NCI-H2029 (cell line): ENCODE results near the gene CAPN14.
"Not testable (repeated sequence)": the region's sequence is repeated elsewhere in the genome, so short reads cannot be mapped to it uniquely, and the experiment has no call there.

ENCODE experiments used
- DNase-seq: peaks from one replicate; lab custom pipeline; 2025; lab: John Stamatoyannopoulos, UW

Gene CAPN14

GRCh38 chr2:31197166-31197565 is 20.1 kb downstream of the CAPN14 start:
- DNase-seq: no peak

- no peak for DNase-seq
Observed at GRCh38 chr2:31196622-31197021, 20.7 kb downstream of the CAPN14 start.

DNA sequence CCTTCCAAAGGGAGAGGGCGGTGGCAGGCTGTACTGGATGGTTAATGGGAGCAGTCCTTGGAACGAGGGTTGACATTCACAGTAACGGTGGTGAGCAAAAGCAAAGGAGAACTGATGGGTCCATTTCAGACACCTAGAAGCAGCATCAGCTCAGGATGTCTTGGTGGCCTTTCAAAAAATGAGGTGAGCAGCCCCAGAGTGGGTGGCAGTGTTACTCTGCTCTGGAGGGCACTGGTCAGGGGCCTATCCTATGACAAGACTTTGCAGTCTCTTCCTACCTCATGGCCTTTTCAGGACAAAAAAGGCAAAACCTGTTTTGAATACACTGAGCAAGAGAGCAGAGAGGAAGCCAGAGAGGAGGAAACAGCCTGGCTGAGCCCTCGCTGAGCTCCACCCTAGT is 23.5 kb downstream of the CAPN14 start:
- DNase-seq: no peak

GRCh38 chr2:31192851-31193392 is 24.4 kb downstream of the CAPN14 start:
- no peak for DNase-seq

- no peak for DNase-seq
Observed at GRCh38 chr2:31192396-31192795, 24.9 kb downstream of the CAPN14 start.

DNA sequence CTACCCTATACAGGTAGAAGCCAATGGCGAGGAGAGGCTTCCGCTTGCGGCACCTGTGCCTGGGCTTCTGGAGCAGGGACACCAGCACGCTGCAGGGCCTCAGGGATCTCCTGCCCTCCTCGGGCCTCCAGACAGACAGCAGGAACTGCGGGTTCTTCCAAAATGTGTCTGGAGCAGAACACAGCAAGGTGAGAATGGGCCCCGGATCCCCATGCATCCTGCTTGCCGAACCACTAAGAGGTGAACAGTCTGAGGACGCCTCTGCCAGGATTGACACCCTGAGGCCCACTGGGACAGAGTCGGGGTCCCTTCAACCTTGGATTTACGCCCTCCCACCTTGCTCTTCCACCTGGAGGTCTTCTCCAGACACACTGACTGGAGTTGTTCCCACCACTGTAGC is 25.4 kb downstream of the CAPN14 start:
- no peak for DNase-seq

DNA sequence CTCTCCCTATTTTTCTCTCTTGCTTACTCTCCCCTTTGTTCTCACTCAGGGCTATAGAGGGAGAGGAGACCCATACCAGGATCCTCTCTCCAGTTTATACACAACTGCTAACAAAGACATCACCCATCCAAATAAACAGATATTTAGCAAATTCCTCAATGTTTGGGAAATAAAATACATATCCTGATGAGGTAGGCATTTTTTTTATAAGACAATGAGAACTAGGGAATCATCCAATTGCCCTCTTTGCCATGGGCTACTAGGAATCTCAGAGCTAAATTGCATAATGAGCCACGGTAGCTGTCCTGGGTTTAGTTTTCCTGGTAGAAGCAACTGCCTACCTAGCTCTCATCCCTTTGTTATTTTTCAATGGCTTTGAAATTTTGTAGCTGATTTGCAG is 27.1 kb downstream of the CAPN14 start:
- no peak for DNase-seq

DNA sequence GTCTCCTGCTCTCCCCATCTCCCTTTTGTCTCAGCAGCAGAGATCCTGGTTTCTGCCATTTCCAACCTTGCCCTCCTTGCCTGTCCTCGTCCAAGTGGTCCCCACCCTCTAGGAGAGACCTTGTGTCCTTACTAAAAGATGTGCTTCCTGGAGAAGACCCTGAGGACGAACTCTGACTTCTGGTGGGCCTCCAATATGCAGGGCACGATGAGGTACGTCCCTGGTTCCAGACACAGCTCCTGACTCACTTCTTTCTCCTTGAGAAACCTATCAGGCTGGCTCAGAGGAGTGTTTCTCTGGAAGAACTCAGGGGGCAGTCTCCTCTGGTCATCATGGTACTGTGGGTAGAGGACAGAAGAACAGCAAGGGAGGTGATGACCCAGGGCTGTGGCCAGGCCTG is 28.2 kb downstream of the CAPN14 start:
- DNase-seq: no peak

DNA sequence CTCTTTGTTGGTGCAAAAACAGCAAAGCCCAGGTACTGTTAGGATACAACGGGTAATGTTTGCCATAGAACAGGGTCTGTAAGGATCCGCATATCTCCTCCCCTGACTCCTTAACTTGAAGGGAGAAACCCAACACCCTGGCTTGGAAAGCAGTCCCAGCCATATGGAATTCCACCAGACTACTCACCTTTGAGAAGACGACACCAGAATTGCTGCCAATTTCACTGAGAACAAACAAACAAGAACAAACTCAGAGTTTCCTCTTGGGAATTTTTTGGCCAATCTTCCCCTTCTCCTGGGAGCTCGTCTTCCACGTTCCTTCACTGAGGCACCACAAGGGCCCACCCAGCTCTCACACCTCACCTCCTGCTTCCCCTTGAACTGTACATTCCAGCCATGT is 29.2 kb downstream of the CAPN14 start:
- no peak for DNase-seq

DNA sequence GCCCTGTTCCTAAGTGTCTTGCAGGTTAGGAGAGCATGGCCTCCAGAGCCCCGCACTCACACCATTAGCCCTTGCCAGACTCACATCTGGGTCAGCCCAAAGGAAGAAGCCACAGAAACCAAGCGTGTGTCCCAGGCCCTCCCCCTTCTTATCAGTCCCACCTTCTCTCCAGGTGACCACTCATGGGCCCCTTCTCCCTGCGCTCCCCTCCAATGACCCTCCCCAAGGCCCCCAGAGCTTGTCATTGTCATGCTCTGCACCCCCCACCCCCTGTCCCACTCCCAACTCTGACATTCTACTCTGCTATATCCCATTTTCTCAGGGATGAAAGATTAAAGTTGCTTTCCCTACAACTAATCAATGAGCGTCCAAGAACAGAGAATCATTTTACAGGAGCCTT is 30.1 kb downstream of the CAPN14 start:
- no peak for DNase-seq

GRCh38 chr2:31183973-31184372 is 33.3 kb downstream of the CAPN14 start:
- DNase-seq: not testable (repeated sequence)

- DNase-seq: no peak
Observed at GRCh38 chr2:31176742-31177141, 40.6 kb downstream of the CAPN14 start.

GRCh38 chr2:31171142-31171541 is 46.2 kb downstream of the CAPN14 start:
- DNase-seq: no peak

GRCh38 chr2:31170071-31170698 is 47.1 kb downstream of the CAPN14 start:
- peak; percentile 36 for DNase-seq

DNA sequence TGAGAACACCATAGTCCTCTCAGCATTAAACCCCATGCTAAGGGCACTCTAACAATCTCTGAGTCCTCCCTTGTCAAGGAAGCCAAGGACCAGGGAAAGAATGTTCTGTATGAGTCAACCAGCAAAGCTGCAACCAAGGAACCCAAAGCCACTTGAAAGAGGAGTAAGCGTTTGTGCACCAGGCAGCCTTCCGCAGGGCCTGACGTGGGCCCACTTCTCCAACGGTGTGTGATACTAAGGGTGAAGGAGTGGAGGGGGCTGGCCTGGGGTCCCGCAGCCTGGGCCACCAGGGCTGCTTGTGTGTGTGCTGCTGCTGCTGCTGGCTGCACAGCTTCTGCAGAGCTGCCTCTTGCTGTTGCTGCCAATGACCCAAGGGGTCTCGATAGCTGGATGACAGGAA is 49.0 kb downstream of the CAPN14 start:
- no peak for DNase-seq

- no peak for DNase-seq
Observed at GRCh38 chr2:31166925-31167324, 50.4 kb downstream of the CAPN14 start.

DNA sequence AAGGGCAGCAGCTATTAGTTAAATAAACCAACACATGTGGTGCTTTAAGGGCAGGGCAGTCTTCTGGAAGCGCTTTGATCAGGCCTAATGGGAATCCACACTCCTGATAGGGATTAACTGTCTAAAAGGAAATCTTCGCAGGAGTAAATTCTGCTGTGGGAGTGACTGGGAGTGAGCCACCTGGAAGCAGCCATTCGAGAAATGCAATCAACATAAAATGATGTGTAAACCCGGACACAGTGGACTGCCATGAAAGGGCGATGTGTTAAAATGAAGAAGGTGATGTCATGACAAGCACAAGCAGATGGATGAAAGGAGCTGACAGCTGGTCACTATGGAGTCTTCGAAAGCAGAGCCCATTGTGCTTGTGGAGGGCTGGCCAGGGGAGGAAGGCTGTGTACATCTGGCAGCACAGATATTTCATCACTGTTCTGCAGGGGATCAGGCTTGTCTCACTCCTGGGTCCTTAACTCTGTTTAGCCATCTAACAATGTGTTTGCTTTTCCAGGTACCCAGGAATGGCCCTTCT is 54.2 kb downstream of the CAPN14 start:
- no peak for DNase-seq

DNA sequence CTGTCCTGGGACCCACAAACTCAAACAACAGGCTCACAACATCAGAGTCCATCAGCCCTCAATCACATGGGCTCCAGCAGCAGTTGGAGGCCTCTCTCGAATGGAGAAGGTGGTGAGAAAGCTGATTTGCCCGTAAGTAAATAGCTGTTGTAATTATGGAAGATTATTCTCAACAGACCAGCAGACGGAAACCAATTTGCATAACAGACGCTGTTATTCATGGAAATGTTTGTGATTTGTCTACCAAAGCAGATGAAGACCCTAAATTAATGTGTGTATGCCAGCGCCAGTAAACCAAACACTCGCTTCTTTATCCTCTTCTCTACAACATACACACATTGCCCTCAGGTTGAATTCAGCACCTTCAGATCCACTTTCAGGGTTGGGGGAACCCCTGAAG is 55.7 kb downstream of the CAPN14 start:
- DNase-seq: no peak

DNA sequence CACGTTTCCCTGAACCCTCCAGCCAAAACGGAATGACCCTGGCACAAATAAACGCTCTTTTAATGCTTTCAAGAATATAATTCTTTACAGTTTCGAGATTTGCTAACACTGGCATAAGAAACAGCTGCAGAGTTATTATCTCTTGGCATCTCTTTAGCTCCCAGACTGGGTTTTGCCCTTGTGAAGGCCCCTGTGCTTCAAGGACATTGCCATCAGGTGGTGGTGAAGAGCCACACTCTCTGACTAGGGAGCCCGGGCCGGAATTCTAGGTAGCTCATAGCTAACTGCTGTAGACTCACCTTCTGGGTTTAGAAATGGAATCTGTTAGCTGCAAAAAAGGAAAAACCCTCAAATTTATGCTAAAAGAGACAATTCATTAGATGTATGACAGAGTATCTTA is 65.8 kb downstream of the CAPN14 start:
- no peak for DNase-seq

DNA sequence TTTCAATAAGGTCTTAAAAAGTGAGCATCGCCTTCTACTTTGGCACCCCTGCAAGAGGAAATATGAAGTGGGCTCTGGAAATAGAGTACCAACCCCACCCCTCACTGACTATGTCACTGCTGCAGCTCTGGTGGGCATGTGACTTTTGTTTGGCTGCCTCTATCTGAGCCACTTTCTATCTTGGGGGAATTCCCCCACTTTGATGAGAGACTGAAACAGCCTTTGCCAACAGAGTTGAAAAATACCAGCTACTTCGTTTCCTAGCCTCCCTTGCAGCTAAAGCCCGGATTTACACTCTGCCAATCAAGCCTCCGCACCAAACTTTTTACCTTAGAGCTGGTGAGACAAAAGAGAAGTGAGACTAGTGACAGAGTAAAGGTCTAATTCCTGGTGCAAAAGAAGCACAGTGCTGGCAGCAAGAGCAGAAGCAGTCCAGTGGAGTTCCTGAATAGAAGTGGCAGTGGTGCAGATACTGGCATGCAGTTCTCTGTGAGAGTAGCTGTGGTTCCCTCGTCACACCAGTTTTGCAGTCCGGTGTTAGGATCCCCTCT is 67.1 kb downstream of the CAPN14 start:
- no peak for DNase-seq

DNA sequence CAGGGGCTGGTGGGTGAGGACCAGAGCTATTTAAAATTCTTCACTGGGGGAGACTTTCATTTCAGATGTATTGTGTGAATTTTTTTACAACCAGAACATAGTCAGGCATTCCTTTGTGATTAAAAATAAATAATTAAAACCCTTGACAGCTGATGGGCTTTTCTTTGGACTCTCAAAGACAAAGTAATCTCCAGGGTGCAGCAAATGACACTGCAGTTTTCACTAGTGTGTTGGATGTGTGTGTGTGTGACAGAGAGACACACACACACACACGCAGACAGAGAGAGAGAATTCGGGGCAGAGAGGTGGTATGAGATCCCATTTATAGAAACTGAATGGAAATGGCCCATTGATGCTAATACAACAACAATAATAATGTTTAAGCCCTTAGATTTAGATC is 68.8 kb downstream of the CAPN14 start:
- DNase-seq: no peak

DNA sequence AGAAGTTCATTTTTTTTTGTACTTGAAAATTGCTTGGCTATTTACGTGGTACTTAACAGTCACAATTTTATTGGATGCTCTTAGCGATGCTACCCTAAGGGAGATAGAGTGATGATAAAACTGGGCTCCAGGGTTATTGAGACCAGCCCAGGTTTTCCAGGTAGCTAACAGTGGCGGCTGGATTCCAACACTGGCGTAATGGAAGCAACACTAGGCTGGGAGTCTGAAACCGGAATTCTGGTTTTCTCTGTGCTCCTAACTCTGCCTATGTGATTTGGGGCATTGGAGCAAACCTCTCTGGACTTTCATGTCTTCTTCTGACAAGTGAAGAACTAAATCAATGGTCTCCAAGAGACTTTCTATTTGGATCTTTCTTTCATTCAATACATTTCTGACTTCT is 69.7 kb downstream of the CAPN14 start:
- DNase-seq: no peak

GRCh38 chr2:31142110-31142509 is 75.2 kb downstream of the CAPN14 start:
- no peak for DNase-seq
